ENCODE measurements around the gene NR2F1.

DNA sequence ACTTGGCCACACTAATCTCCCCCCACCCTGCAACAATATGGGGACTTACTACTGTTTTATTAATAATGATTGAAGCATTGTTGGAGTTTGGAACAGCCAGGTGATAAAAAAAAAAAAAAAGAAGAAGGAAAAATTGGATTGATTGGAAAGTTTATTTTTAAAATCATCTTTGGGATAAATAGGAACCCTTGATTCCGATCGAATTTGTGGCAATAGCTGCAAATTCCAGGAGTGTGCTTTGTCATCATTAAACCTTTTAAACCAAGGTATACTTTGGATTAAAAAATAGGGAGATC, 907 bp upstream of the NR2F1 start:
- TF ChIP-seq POLR2AphosphoS5 (IDR thresholded peaks at IDR 0.05) (no peak), POLR2A (IDR thresholded peaks at IDR 0.05) (no peak)
- TF ChIP-seq, protein P1, sequence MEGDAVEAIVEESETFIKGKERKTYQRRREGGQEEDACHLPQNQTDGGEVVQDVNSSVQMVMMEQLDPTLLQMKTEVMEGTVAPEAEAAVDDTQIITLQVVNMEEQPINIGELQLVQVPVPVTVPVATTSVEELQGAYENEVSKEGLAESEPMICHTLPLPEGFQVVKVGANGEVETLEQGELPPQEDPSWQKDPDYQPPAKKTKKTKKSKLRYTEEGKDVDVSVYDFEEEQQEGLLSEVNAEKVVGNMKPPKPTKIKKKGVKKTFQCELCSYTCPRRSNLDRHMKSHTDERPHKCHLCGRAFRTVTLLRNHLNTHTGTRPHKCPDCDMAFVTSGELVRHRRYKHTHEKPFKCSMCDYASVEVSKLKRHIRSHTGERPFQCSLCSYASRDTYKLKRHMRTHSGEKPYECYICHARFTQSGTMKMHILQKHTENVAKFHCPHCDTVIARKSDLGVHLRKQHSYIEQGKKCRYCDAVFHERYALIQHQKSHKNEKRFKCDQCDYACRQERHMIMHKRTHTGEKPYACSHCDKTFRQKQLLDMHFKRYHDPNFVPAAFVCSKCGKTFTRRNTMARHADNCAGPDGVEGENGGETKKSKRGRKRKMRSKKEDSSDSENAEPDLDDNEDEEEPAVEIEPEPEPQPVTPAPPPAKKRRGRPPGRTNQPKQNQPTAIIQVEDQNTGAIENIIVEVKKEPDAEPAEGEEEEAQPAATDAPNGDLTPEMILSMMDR (IDR thresholded peaks at IDR 0.05 in 8 of 11, conservative IDR thresholded peaks at IDR 0.05 in 3 of 11) = no peak
